ENCODE measurements around the gene PTH2.

Gene PTH2

GRCh38 chr19:49430678-49431329 is 7.6 kb upstream of the PTH2 start:
- DNase-seq = peak; percentile 27 to 49

GRCh38 chr19:49430172-49430677 is 7.0 kb upstream of the PTH2 start:
- DNase-seq = no peak

- DNase-seq = no peak
These were observed 5.6 kb upstream of the PTH2 start for GRCh38 chr19:49428547-49429451.

GRCh38 chr19:49427855-49428546 is 4.8 kb upstream of the PTH2 start:
- DNase-seq = peak in 1 of 2 experiments; percentile 37

- DNase-seq = no peak
These were observed 4.1 kb upstream of the PTH2 start for GRCh38 chr19:49427339-49427738.

- DNase-seq = peak; percentile 51 to 56
These were observed 2.8 kb upstream of the PTH2 start for GRCh38 chr19:49425922-49426592.

- no peak for DNase-seq
These were observed 1.9 kb upstream of the PTH2 start, which contains the start of gene GFY for GRCh38 chr19:49425178-49425577. GFY (plus strand) TSS chr19:49425388; CDS start chr19:49426431, 1,043 bp downstream.

- DNase-seq = no peak
These were observed 703 bp upstream of the PTH2 start for GRCh38 chr19:49423985-49424303.

- DNase-seq = peak; percentile 60 to 64
These were observed 702 bp downstream of the PTH2 start for GRCh38 chr19:49422407-49423070.

- DNase-seq = no peak
These were observed 1.4 kb downstream of the PTH2 start for GRCh38 chr19:49421878-49422202.

- DNase-seq = peak; percentile 63 to 67
These were observed 2.0 kb downstream of the PTH2 start for GRCh38 chr19:49421039-49421877.

- DNase-seq = no peak
These were observed 3.0 kb downstream of the PTH2 start for GRCh38 chr19:49420227-49420626.

GRCh38 chr19:49419173-49419572 is 4.1 kb downstream of the PTH2 start:
- DNase-seq = no peak

- no peak for DNase-seq
These were observed 4.7 kb downstream of the PTH2 start for GRCh38 chr19:49418511-49418910.

GRCh38 chr19:49417088-49417487 is 6.2 kb downstream of the PTH2 start:
- DNase-seq = no peak

- no peak for DNase-seq
These were observed 7.4 kb downstream of the PTH2 start for GRCh38 chr19:49415810-49416200.

GRCh38 chr19:49415102-49415809 is 8.0 kb downstream of the PTH2 start:
- DNase-seq = no peak

- DNase-seq = no peak
These were observed 9.0 kb downstream of the PTH2 start for GRCh38 chr19:49414256-49414655.

- DNase-seq = no peak
These were observed 9.9 kb downstream of the PTH2 start for GRCh38 chr19:49413348-49413747.

GRCh38 chr19:49411681-49412326 is 11.4 kb downstream of the PTH2 start:
- no peak for DNase-seq

Data from activated CD4-positive, alpha-beta T cell treated with anti-CD3 and anti-CD28 coated beads, Interleukin-2, amount 50 U/mL, for 48 hours (primary cell).